Smooth muscle cell of the coronary artery (primary cell): ENCODE measurements around the gene FAM90A26. TPM values are rescaled to one million over a fixed set of nuclear protein-coding genes. Genes with fewer than 3 reads are reported as not detected.

ENCODE experiments used
- total RNA-seq: library from RNA; depleted of rRNA; stranded (reverse); fragments of >200 nt; gene quantifications from 2 replicates; pipeline ENCODE4 v1.2.3, GENCODE V29; 2014; ENCODE audit warnings: low replicate concordance

The FAM90A26 gene
- total RNA-seq, result not detected in 2 replicates

DNA sequence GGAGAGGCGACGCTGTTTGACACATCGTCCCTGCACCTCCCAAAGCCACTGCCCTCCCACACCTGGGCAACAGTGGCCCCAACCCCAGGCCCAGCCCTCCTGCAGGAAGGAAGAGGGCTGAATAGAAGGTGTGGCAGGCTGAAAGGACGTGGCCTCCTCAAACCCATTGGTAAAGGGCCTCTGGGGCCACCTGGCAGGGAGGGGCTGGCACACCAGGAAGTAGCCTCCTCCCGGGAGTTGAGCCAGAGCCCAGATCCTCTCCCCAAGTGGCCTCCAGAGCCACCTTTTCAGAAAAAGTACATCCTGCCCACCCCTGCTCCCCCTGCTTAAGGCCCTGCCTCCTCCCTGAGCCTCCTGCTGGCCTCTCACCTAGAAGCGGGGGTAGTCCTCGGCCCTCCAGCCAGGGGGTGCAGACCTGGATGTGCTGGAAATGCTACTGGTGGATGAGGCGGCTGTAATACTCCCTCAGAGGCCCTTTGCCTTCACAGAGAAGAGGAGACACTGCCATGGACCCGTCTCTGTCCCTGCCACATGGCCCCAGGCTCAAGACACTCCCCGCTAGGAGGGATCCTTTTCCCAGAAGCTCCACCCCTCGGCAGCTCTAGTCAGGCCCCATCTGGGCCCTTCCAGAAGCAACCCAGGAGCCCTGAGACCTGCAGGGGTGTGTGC lies at the start of gene FAM90A26:
FAM90A26 (plus strand) TSS at position 619 of the 669 bp plus-strand sequence. CDS start 2,764 bp downstream, outside the sequence.

DNA sequence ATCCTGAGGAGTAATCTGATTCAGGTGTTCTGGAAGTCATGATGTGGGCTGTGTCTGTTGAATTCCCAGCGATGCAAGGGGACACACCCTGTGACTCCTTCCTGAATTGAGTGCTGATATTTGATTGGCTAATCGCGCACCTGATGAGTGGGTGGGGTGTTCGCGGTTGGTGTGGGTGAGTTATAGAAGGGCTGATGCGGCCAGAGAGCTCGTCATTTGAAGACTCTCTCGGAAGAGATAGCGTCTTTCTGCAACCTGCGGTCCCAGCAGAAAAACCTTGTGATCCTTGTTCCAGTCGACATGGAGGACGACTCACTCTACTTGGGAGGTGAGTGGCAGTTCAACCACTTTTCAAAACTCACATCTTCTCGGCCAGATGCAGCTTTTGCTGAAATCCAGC lies 40.1 kb downstream of the FAM90A26 start, which contains the start of gene USP17L10:
USP17L10 (plus strand) TSS at position 301 of the 400 bp plus-strand sequence; CDS start at position 301, 0 bp downstream.

GRCh38 chr4:9215105-9215504 lies 44.9 kb downstream of the FAM90A26 start, which contains the start of gene USP17L11:
TSS of gene USP17L11 (plus strand) at chr4:9215405. CDS start at chr4:9215405, 0 bp downstream.

GRCh38 chr4:9219852-9220251 lies 49.6 kb downstream of the FAM90A26 start, which contains the start of gene USP17L12:
TSS of gene USP17L12 (plus strand) at chr4:9220152. CDS start at chr4:9220152, 0 bp downstream.

DNA sequence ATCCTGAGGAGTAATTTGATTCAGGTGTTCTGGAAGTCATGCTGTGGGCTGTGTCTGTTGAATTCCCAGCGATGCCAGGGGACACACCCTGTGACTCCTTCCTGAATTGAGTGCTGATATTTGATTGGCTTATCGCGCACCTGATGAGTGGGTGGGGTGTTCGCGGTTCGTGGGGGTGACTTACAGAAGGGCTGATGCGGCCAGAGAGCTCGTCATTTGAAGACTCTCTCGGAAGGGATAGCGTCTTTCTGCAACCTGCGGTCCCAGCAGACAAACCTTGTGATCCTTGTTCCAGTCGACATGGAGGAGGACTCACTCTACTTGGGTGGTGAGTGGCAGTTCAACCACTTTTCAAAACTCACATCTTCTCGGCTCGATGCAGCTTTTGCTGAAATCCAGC lies 54.4 kb downstream of the FAM90A26 start, which contains the start of gene USP17L13:
USP17L13 (plus strand) TSS at position 301 of the 400 bp plus-strand sequence; CDS start at position 301, 0 bp downstream.

Other genes starting within 250 kb of the FAM90A26 start
- not detected in 2 replicates for gene USP17L10, start 40.2 kb downstream of the FAM90A26 start, total RNA-seq
- gene USP17L11, start 45.0 kb downstream of the FAM90A26 start, total RNA-seq, result not detected in 2 replicates
- gene USP17L12, start 49.7 kb downstream of the FAM90A26 start, total RNA-seq, result not detected in 2 replicates
- not detected in 2 replicates for gene USP17L13, start 54.5 kb downstream of the FAM90A26 start, total RNA-seq
- gene USP17L15, start 64.0 kb downstream of the FAM90A26 start, total RNA-seq, result not detected in 2 replicates
- not detected in 2 replicates for gene USP17L17, start 73.5 kb downstream of the FAM90A26 start, total RNA-seq
- not detected in 2 replicates for gene USP17L18, start 78.2 kb downstream of the FAM90A26 start, total RNA-seq
- gene USP17L19, start 83.0 kb downstream of the FAM90A26 start, total RNA-seq, result not detected in 2 replicates
- not detected in 2 replicates for gene USP17L20, start 87.7 kb downstream of the FAM90A26 start, total RNA-seq
- gene USP17L21, start 92.5 kb downstream of the FAM90A26 start, total RNA-seq, result not detected in 2 replicates
- gene USP17L22, start 97.2 kb downstream of the FAM90A26 start, total RNA-seq, result not detected in 2 replicates
- not detected in 2 replicates for gene USP17L24, start 154.8 kb downstream of the FAM90A26 start, total RNA-seq
- not detected in 2 replicates for gene USP17L25, start 159.5 kb downstream of the FAM90A26 start, total RNA-seq
- not detected in 2 replicates for gene USP17L26, start 164.2 kb downstream of the FAM90A26 start, total RNA-seq
- not detected in 2 replicates for gene USP17L5, start 169.0 kb downstream of the FAM90A26 start, total RNA-seq
- not detected in 2 replicates for gene USP17L27, start 173.7 kb downstream of the FAM90A26 start, total RNA-seq
- not detected in 2 replicates for gene USP17L28, start 178.5 kb downstream of the FAM90A26 start, total RNA-seq
- gene USP17L29, start 183.2 kb downstream of the FAM90A26 start, total RNA-seq, result not detected in 2 replicates
- not detected in 2 replicates for gene USP17L30, start 192.7 kb downstream of the FAM90A26 start, total RNA-seq